C4-2B (cell line): ENCODE results near the gene SARNP.

Experiments
- ZFX ChIP-seq: fragments of 450-650 bp; IDR thresholded peaks from 2 replicates; pipeline ENCODE4 v1.6.1; 2017
- TF ChIP-seq, protein P1 (sequence below): fragments of 450-650 bp; conservative IDR thresholded peaks from 2 replicates; pipeline ENCODE4 v1.5.1; 2017; ENCODE audit warnings: mild to moderate bottlenecking

DNA sequence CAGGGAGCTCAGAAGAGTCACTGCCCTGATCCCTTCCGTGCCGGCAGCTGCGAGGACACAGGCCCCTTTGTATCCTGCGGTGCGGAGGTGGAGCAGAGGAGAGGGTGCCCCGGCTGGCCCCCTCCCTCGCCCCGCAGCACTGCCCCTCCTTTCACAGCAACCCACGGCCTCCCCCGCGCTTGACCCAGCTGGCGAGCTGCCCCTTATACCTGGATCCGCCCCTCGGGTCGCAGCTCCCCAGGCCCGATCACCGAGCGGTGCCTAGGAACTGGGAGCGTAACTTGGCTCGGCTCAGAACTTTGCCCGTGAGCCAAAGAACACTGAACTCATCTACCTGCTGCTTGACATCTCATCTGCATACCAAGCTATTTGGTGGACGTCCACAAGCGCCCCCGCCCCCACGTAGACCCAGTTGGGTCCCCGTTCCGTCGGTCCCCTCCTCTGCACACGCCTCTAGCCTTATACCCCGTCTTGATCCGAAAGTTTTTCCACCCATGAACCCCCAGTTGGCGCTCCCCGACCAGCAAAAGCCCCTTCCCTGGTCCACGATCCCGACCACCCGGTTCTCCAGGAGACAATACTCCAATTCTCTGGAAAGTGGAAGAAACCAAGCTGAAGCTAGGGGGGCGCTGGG lies 12.6 kb upstream of the SARNP start:
- TF ChIP-seq, protein P1, sequence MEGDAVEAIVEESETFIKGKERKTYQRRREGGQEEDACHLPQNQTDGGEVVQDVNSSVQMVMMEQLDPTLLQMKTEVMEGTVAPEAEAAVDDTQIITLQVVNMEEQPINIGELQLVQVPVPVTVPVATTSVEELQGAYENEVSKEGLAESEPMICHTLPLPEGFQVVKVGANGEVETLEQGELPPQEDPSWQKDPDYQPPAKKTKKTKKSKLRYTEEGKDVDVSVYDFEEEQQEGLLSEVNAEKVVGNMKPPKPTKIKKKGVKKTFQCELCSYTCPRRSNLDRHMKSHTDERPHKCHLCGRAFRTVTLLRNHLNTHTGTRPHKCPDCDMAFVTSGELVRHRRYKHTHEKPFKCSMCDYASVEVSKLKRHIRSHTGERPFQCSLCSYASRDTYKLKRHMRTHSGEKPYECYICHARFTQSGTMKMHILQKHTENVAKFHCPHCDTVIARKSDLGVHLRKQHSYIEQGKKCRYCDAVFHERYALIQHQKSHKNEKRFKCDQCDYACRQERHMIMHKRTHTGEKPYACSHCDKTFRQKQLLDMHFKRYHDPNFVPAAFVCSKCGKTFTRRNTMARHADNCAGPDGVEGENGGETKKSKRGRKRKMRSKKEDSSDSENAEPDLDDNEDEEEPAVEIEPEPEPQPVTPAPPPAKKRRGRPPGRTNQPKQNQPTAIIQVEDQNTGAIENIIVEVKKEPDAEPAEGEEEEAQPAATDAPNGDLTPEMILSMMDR = no peak
- TF ChIP-seq ZFX = peak; percentile 66; the same call in 1 of the 2 replicates
